Stimulated activated CD8-positive, alpha-beta memory T cell treated with anti-CD3 and anti-CD28 coated beads, Interleukin-12 subunit alpha, Interleukin-12 subunit beta, amount 100 ng/mL, for 24 hours (primary cell): ENCODE results near the gene ARHGAP4.

Source experiments
- DNase-seq: peaks from one replicate; pipeline ENCODE4 v3.0.0-alpha.2; 2020; ENCODE audit errors: extremely low read depth

Gene ARHGAP4

DNA sequence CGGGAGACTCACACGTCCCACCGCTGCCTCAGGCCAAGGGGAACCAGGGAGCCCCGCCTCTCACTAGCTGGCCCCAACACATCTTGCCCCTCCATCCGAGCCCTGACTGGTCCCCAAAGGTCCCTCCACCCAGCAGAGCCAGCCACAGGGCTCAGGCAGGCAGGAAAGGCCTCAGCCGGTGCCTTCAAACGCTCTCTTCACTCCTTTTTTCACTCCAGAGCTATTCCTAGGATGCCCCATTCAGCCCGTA is 1.5 kb upstream of the ARHGAP4 start:
- no peak for DNase-seq

DNA sequence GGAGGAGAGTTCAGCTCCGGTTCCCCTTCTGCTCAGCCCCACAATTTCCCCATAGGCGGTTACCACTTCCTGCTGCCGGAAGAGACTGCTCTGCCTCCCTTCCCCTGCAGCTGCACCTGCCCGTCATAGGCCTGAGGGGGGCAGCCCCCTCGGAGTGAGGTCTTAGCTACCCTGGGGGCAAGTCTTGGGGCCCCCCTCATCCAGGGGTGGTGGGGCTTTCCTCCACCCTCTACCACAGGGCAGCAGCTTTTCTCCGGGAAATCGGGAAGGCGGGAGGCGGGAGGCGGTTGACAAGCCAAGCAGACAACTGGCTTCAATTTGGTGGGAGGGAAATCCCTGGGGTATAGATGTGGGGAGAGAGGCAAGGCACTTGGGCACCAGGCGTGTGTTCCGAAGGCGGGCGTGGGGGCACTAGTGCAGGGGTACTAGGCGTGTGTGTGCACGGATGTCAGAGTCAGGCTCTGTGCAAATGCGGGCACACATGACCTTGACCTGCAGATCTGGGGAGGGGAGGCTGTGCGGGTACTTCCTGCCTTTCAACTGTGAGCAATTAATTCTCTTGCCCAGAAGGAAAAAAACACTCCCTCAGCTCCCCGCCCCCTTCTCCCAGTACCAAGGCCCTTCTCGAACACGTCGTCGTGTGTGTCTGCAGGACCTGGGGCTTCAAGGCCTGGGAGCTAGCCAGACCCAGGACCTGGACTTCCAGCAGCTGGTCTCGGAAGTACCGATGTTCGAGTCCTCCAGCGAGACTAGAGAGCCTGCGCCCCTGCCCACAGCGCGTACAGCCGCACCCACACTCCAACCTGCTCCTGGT is 1.0 kb upstream of the ARHGAP4 start:
- DNase-seq = no peak

DNA sequence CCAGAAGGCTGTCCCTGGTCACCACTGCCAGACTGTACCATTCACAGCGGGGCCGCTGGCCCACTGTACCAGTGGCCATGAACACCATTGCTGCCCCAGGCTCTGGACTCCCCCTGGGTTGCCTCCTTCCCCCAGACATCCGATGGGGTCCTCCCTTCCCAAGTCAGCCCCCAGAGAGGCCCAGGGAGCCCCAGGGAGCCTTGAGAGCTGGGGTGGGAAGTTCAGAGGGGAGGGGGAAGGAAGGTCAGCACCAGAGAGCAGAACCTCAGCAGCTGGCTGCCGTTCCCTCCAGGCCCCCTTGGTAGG is 441 bp upstream of the ARHGAP4 start:
- no peak for DNase-seq

DNA sequence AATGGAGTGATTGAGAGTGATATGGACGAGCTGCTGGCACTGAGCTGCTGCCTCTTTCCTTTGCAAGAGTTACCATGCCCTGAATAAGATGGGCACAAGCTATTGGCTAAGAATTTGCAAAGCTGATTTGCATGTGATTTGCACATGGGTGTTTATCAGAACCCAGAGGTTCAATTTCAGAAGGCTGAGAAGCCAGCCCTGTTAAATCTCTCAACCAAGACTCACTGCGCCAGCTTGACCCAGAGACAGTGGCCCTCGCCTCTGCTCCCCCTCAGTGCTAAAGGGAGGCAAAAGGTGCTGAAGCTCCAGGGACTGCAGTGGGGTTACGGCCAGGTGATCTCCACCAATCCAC is 701 bp downstream of the ARHGAP4 start:
- no peak for DNase-seq

DNA sequence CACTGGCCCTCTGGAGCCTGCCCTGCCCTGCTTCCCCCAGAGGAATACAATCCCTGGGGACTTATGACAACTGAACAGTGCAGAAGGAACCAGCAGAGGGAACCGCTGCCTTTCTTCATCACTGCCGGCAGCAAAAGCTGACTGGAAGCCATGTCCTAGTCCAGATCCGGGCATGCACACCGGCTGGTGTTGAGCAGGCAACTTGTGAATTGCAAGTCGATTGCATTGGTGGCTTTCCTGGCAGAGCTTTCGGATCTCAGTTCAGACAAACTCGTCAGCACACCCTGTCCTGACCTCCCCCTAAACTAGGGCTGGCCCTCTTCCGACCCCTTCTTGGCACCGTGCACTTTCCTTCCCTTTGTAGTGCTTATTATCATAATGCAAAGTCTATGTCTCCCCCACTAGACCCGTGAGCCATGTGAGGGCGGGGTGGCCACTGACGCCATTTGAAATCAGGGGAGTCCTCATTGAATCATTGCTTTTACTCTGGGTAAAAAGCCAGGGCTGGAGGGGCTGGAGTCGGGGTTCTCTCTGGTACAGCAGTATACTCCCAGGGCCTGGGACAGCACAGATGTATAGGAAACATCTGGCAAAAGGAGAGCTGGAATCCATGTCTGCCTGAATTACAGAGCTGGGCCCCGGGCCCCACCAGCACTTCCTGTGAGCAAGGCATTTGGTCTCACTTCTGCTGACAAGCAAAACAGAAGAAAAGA is 1.8 kb downstream of the ARHGAP4 start:
- no peak for DNase-seq

DNA sequence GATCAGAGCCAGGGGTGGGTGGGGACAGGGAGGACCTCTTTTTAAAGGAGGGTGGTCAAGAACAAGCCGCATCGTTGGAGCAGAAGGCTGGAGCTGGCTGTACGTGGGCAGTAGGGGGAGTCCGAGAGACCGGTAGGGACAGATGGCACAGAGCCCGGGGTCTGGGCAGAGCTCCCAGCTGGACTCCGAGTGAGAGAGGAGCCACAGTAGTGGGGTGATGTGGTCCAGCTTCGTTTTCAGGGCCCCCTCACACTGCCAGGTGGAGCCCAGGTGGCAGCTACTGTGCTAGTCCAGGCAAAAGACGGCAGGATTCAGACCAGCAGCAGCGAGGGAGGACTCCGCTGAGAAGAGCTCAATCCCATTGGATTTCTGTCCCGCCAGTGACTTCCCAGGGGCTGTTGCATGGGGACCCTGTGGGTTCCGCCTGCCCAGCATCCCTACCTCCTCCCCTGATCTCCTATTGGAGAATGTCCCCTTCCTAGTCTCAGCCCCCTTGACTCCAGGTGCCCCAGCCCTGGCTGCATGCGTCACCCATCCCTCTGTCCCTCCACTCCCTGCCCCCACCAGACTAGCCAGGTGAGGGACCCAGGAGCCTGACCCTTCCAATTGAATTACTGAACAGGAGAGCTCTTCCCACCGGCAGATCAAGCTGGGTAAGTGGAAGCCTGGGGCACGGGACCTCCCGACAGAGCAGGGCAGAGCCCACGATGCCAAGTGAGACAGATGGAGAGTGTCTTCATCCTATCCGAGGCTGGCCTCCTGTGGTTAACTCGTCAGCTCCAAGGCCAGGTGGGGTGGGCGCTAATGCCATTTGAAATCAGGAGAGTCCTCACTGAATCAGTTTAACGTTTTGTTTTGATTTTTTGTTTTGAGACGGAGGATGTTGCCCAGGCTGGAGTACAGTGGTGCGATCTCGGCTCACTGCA is 2.9 kb downstream of the ARHGAP4 start:
- DNase-seq = no peak

DNA sequence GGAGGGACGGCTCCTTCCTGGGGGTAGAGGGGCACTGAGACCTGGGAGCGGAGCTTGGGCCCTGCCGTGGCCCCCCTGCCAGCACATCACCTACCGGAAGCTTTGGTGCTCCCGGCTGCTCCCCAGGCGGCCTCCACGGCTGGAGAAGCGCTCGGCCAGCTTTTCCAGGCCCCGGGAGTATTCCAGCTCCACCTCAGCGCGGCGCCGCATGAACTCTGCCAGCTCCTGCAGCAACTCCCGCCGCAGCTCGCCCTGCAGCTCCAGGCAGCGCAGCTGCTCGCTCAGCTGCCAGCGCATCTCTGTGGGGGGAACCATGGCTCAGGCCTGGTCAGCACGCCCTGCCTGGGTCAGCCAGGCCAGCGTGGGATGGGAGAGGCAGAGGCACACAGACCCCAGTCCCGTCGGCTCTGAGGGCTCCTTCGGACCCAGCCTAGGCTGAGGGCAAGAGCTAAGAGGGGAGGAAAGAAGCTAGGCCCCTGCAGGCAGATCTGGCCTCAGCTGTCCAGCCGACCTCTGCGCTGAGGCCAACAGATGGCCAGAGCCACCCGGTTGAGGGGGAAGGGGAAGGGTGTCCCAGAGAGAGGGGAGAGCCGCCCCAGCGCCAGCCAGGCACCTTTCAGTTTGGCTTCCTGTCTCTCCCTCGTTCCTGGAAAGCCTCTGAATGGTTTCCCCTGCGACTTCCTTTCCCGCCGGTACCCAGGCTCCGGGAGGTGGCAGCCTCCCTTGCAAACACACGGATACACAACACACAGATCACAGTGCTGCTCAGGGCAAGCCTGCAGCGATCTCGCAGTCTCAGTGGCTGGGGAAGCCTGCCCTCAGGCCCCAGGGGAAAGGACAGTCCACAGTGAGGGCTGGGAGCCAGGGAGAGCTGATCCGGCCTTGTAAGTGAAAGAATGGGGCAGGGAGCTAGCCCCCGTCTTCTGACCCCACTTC is 4.3 kb downstream of the ARHGAP4 start:
- no peak for DNase-seq

DNA sequence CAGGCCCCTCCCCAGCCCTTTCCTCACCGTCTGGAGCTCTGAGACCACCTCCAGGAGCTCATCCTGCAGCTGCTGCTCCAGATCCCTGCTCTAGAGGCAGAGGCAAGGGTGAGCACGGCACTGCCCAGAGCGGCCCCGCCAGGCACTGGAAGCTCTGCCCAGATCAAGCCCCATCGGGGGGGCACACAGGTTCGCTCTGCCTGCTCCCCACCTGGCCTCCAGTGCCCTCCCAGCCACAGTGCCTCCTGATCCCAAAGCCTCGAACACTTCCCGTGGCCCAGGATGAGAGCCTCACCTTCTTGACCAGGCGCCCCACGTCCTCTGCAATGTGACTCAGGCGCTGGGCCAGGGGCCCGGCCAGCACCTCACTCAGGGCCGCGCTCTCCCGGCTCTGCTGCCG is 5.0 kb downstream of the ARHGAP4 start:
- no peak for DNase-seq

DNA sequence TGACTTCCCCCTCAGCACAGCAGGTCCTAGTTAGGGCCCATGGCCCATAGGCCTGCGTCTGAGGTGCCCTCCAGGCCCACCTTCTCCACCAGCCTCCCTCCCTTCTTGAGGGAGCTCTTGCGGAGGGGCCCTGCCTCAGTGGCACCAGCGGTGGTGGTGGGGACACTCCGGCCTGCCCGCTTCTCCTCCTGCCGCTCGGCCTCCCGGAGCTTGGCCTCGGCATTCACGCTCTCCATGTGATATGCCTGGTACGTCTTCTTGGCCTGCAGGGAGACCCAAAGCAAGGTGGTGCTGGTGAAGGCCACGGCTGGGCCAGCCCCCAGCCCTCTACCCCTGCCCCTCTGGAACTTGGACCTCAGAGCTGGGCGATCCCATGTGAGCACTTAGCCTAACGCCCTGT is 5.5 kb downstream of the ARHGAP4 start:
- no peak for DNase-seq

DNA sequence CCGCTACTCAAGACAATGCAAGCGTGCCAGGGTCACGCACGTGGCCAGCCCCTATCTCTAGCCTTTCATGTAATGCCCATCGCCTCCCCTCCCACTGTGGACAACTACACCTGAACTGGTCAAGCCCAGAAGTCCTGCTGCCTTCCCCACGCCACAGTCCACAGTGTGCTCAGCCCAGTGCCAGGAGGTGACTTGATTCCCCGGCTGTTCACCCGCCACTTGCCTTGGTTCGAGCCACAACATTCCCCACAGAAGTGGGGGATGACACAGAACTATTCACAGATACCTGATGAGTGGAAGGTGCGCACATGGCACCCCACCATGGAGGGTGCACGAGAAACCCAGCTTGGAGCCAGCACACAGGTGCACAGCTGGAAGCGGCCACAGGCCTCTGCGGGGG is 6.8 kb downstream of the ARHGAP4 start:
- DNase-seq = no peak

DNA sequence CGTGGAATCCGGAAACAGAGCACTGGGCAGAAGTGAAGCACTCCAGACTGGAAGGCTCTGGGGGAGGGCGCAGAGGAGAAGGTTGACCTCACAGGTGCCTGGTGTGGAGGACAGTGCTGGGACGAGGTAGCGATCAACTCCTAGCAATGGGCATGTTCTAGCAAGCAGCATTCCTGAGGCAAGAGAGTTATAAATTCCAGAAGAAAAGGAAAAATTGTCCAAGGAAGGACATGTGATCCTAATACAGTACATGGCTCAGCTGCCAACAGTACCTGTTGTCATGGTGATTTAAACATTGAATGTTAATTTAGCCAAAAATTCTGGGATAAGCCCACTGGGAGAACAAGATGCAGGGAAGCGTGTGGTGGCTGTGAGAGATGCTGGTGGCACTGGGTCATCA is 8.2 kb downstream of the ARHGAP4 start:
- DNase-seq = no peak

DNA sequence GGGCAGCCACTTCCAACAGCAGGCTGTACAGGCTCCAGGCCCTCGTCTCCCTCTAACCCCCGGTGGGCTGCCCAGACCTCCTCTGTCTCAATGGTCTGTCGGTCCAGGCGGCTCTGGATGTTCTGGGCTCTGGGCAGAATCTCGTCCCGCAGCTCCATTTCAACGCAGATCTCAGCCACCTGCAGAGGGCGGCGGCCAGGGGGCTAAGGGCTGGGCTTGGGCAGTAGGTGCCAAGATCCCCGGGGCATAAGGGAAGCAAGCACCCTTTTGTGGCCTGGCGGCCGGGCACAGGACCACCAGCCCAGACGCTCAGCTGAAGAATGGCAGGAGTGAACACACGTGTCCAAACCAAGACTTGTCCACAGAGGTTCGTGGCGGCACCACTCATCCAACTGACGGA is 12.4 kb downstream of the ARHGAP4 start:
- no peak for DNase-seq

DNA sequence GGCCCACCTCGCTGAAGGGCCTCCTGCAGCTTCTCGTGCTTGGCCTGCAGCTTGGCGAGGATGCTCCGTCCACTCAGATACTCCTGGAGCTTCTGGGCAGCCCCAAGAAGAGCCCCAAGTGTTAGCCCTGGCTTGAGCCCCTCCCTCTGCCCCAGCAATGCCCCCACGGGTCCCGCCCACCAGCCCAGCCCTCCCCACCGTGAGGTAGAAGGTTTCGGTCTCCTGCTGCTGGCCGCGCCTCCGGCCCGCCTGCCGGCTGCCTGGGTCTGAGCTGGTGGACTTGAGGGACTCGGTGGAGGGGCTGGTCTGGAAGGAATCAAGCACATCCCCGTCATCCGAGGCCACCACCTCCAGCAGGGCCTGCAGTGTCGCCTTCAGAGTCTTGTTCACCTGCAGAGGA is 12.9 kb downstream of the ARHGAP4 start:
- DNase-seq = no peak

DNA sequence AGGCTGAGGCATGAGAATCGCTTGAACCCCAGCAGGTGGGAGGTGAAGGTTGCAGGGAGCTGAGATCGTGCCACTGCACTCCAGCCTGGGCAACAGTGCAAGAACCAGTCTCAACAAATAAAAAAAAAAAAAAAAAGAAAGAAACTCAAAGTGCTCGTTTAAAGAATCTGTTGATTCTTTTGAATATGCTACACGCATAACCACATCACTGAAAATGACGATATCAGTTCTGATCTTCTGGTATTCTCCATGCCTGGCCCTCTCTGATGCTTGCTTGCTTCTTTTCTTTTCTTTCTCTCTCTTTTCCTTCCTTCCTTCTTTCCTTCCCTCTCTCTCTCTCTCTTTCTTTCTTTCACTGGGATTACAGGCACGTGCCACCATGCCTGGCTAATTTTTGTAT is 14.3 kb downstream of the ARHGAP4 start:
- no peak for DNase-seq

DNA sequence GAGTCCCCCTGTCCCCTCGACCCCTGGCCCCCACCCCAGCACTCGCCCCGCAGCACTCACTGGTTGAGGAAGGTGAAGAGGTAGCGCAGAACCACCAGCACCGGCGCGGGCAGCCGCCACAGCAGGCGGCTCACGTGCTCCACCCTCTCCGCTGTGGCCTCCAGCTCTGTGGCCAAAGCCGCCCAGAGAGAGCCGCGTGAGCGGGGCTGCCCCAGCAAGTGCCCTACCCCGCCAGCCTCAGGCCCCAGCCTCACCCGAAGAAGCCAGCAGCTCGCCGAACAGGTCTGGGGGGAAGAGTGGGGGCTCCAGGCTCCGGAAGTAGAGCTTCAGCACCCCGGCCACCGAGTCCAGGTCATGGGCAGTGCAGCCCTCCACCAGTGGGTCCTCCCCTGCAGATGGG is 15.6 kb downstream of the ARHGAP4 start:
- no peak for DNase-seq

DNA sequence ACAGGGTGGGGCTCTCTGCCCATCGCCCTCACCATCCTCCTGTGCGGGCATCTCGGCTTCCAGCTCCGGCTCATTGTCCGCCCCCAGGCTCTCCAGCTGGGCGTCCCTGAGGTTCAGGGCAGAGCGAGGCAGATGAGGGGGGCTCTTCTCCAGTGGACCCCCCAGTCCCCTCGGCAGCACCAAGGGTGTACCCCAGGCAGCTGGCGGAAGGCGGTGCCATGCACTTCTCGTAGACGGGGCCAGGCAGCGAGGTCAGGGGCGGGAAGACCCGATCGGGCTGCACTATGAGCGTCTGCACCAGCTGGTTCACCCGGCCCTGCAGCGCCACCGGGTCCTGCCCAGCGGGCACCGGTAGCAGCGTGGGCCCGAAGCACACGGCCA is 16.1 kb downstream of the ARHGAP4 start:
- no peak for DNase-seq

DNA sequence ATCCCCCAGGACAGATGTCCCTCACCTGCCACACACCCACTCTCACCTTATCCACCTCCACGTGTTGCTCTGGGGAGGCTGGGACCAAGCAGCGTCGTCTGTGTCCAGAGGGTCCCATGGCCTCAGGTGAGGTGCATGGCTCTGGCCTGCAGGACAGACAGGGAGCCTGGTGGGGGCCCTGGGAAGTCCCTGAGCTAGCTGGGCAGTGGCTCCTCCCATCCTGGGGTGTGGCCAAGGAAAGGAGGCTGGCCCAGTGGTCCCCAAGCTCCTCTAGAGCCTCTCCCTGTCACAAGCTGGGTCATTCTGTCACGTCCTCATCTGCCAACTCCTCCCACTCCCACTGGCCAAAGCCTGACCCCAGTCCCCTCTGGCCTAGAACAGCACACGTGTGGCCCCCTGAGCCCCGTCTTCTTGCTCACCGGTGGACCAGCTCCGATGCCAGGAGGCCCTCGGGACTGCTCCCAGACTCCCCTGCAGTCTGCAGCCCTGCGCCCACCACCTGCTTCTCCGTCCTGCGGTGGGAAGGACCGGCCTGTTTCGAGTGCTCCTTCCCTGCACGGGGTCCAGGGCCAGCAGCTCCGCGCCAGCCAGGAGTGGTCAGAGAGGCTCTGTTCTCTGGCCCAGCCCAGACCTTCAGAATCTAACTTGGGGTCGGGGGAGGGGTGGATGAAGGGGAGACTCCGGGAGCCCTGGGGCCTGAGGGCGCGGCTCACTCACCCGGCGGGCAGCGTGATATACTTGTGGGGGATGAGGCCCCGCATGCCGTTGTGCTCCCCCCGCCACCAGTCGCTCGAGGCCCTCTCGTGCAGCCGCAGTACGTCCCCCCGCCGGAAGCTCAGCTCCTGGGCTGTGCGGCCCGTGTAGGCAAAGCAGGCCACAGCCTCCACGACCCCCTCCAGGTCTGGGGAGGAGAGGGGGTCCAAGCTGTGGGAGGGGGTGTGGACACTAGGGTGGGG is 16.8 kb downstream of the ARHGAP4 start:
- no peak for DNase-seq

DNA sequence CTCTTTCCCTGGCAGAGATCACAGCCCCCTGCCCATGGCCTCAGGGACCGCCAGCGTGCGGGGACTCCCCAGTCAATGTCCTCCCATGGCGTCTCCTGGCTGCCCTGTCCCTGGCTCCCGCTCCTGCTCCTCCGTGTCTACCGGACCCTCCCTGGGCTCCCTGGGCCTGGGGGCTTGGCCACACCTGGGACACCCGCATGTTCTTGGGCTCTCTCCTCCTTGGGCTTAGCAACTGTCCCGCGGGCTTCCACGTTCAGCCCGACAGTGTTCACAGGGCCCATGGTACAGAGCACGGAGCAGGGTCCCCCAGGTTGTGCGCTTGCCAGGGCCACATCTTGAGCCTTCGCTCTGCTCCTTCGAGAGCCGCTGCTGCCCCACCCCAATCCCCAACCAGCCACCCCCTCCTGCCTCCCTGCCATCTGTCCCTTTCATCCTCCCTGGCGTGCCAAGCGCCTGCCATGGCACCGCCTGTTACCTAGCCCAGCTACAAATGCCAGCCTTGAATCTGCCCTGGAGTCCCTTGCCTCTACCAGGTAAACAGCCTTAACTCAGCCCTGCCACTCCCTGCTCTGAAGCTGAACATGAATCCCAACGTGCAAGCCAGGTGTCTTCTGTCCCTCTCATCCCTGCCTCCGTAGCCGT is 17.7 kb downstream of the ARHGAP4 start:
- DNase-seq = no peak

DNA sequence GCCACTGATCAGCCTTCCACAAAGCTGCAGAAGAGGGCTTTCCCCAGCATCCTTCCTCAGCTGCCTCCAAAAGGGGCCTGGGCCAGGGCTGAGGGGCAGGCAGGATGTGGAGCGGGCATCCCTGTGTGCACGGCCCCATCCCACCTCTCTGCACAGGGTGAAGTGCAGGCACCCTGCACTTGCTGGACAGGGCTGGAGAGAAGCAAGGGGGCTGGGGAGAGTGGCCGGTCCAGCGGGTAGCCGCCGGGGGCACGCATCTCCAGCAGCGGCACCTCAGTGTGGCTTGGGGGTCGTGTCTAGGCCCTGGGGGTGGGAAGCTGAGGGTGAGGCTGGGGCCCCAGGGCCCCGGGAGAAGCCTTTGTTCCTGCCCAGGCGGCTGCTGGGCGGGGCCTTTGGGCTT is 18.6 kb downstream of the ARHGAP4 start:
- DNase-seq = no peak
